Stimulated activated CD8-positive, alpha-beta memory T cell treated with anti-CD3 and anti-CD28 coated beads, Interleukin-12 subunit alpha, Interleukin-12 subunit beta, amount 100 ng/mL, for 24 hours (primary cell): ENCODE results near the gene C10orf143.

Source experiments
- DNase-seq: peaks from one replicate; pipeline ENCODE4 v3.0.0-alpha.2; 2020; ENCODE audit errors: extremely low read depth

The C10orf143 gene

GRCh38 chr10:130053561-130053960 is 57.1 kb downstream of the C10orf143 start:
- no peak for DNase-seq

- DNase-seq, result no peak
Observed at GRCh38 chr10:130052193-130052592, 58.4 kb downstream of the C10orf143 start.

GRCh38 chr10:130050721-130051120 is 59.9 kb downstream of the C10orf143 start:
- no peak for DNase-seq

- no peak for DNase-seq
Observed at GRCh38 chr10:130049987-130050386, 60.6 kb downstream of the C10orf143 start.

GRCh38 chr10:130049244-130049643 is 61.4 kb downstream of the C10orf143 start:
- DNase-seq, result no peak

- no peak for DNase-seq
Observed at GRCh38 chr10:130048081-130048480, 62.5 kb downstream of the C10orf143 start.

GRCh38 chr10:130047336-130047735 is 63.3 kb downstream of the C10orf143 start:
- DNase-seq, result no peak

- no peak for DNase-seq
Observed at GRCh38 chr10:130046591-130046990, 64.0 kb downstream of the C10orf143 start.

GRCh38 chr10:130045801-130046321 is 64.8 kb downstream of the C10orf143 start:
- no peak for DNase-seq

- DNase-seq, result no peak
Observed at GRCh38 chr10:130045091-130045652, 65.5 kb downstream of the C10orf143 start.

GRCh38 chr10:130044067-130045061 is 66.3 kb downstream of the C10orf143 start:
- DNase-seq, result no peak

GRCh38 chr10:130043491-130043890 is 67.1 kb downstream of the C10orf143 start:
- no peak for DNase-seq

- DNase-seq, result no peak
Observed at GRCh38 chr10:130042381-130042780, 68.2 kb downstream of the C10orf143 start.

GRCh38 chr10:130041451-130042371 is 68.9 kb downstream of the C10orf143 start:
- no peak for DNase-seq

- no peak for DNase-seq
Observed at GRCh38 chr10:130040817-130041330, 69.8 kb downstream of the C10orf143 start.

GRCh38 chr10:130040351-130040750 is 70.3 kb downstream of the C10orf143 start:
- DNase-seq, result no peak

GRCh38 chr10:130039141-130039540 is 71.5 kb downstream of the C10orf143 start:
- DNase-seq, result no peak

- no peak for DNase-seq
Observed at GRCh38 chr10:130038611-130039109, 72.0 kb downstream of the C10orf143 start.

- no peak for DNase-seq
Observed at GRCh38 chr10:130038019-130038555, 72.5 kb downstream of the C10orf143 start.

GRCh38 chr10:130037169-130037661 is 73.4 kb downstream of the C10orf143 start:
- no peak for DNase-seq
